HG03066 (cell line): ENCODE data around the gene TRPM2.

Source experiments
- ATAC-seq: cut with Tn5 transposase; IDR thresholded peaks from one replicate; pipeline ENCODE4 v1.9.1; 2021; ENCODE audit warnings: low read depth; ENCODE audit not compliant: unreplicated experiment

Gene TRPM2

DNA sequence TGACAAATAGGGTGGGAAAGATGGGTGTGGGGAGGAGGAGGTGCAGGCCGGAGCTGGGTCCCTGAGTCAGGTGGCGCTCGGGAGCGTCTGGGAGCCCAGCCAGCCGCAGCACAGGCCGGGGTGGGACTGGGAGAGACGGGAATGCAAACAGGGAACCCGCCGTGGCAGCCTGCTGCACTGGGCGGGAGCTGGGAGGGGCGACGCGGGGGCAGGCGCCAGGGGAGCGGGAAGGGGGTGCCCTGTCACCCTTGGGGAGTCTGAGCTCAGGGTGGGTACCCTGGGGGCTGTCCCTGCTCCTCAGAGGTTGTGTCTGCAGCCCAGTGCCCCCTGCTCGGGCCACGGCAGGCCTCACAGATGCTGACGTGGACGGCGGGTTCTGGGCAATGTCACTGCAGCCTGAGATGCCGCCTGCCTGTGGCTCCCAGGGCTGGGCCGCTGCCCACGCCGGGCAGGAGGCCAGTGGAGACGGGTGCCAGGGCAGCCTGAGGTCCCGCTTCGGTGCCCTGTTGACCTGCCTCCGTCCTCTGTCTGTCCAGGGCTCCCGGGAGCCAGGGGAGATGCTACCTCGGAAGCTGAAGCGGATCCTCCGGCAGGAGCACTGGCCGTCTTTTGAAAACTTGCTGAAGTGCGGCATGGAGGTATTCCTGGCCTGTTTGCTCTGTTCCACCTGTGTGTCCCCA lies 85.2 kb downstream of the TRPM2 start:
- no peak for ATAC-seq

- ATAC-seq = no peak
Observed at GRCh38 chr21:44439211-44439600, 85.8 kb downstream of the TRPM2 start.

DNA sequence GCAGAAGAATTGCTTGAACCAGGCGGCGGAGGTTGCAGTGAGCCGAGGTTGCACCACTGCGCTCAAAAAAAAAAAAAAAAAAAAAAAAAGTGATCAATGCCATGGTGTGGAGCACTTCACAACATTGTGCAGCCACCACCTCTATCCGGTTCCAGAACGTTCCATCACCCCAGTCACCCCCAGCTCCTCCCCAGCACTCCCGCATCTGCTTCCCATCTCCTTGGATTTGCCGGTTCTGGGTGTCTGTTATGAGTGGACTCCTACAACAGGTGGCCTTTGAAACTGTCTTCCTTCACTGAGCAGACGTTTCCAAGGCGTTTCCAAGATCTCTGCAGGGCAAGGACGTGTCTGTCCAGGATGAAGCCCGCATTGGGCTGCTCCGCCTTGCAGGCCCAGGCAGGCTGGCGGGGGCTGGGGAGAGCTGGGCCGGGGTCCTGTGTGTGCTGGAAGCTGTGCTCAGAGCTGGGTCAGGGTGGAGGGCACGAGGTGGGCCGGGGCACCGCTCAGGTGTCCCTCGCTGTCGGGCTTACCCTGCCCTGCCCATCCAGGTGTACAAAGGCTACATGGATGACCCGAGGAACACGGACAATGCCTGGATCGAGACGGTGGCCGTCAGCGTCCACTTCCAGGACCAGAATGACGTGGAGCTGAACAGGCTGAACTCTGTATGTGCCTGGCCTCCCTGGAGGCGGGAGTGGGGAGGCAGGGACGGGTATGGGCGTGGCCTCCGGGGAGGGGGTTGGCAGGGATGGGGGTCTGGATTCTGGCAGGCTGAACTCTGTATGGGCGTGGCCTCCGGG lies 87.0 kb downstream of the TRPM2 start:
- no peak for ATAC-seq

- ATAC-seq = no peak
Observed at GRCh38 chr21:44441041-44441400, 87.6 kb downstream of the TRPM2 start.

DNA sequence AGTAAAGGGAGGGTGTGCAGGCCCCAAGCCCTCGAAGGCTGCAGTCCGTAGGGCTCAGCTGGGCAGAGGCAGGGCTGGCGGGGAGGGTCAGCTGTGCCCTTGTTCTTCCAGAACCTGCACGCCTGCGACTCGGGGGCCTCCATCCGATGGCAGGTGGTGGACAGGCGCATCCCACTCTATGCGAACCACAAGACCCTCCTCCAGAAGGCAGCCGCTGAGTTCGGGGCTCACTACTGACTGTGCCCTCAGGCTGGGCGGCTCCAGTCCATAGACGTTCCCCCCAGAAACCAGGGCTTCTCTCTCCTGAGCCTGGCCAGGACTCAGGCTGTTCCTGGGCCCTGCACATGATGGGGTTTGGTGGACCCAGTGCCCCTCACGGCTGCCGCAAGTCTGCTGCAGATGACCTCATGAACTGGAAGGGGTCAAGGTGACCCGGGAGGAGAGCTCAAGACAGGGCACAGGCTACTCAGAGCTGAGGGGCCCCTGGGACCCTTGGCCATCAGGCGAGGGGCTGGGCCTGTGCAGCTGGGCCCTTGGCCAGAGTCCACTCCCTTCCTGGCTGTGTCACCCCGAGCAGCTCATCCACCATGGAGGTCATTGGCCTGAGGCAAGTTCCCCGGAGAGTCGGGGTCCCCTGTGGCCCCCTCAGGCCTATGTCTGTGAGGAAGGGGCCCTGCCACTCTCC lies 88.3 kb downstream of the TRPM2 start:
- ATAC-seq = no peak

GRCh38 chr21:44442266-44443125 lies 89.1 kb downstream of the TRPM2 start:
- no peak for ATAC-seq

DNA sequence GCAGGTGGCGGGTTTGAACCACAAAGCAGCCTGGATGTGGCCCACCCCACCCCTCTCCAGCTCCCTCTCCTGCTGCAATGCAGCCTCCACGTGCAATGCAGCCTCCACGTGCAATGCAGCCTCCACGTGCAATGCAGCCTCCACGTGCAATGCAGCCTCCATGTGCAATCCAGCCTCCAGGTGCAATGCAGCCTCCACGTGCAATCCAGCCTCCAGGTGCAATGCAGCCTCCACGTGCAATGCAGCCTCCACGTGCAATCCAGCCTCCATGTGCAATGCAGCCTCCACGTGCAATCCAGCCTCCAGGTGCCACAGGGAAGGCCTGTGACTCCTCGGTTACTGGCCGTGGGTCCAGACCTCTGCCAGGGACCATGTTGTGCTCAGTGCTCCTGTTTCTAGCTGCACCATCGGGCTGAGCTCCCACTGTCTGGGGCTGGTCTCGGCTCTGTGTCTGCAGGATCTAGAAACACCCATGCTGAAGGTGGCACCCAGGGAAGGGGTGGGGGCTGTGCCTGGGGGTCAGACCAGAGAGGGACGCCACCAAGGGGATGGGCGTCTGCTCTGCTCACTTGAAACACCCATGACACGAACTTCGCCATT lies 90.0 kb downstream of the TRPM2 start:
- ATAC-seq = no peak

DNA sequence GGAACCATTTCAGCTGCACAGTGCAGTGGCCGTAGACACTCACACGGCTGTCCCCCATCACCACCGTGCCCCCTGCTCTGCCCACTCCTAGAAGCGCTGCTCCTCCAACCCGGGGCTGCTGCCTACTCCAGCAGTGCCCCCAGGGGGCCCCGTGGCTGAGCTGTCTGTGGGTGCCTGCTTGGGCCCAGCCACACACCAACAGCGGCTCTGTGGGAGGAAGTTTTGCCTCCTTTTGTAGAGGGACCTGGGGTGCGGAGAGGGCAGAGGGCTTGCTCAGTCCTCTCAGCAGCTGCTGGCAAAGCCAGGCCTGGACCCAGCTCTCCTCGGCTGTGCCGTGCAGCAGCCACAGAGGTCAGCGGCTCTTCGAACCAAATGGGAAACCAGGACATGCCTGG lies 90.5 kb downstream of the TRPM2 start:
- no peak for ATAC-seq

DNA sequence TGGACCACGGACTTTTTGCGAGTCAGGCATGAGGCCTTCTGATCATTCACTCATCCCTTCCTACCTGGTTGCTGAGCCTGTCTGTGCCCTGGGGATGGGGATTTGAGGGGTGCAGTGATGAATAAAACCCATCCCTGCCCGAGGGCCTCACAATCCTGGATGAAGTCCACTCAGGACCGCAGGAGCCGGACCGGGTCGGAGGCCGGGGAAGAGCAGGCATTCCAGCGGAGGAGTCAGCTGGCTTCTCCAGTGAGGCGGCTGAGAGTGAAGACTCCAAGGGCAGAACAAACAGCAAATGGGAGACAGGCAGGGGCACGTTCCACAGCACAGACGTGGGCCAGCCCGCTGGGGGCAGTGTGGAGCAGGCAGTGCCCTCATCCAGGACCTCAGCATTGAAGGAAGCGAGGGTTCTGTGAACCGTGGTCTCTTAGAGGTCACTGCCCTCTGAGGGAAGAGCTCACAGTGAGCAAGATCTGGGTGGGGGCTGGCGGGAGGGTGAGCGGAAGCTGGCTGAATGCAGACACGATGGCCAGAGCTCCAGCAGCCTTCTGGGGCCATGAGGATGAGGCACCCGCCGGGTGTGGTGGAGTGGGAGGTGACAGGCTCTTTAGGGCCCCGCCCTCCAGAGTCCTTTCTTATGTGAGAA lies 91.0 kb downstream of the TRPM2 start:
- ATAC-seq = no peak

DNA sequence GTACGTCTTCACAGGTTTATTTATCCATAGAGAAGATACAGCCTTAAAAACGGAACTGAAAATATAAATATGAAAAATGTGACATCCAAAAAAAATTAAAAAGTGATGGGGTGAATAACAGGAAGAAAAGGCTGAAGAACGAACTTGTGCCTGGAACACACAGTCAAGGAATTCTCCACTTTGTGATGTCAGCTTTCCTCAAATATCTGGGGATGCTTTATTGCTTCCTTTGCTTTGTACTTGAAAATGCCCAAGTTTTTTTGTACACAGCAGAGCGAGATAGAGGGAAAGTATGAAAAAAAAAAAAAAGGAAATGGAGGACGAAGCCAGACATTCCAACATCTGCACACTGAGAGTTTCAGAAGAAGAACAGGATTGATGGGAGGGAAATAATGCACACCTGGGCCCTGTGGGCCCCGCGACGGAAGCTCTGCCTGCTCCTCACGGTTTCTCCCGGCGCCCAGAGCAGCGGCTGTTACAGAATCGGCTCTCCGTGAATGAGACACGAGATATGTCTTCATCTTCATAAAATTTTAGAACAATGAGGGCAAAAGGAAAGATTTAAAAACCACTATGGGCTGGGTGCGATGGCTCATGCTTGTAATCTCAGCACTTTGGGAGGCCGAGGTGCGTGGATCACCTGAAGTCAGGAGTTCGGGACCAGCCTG lies 91.9 kb downstream of the TRPM2 start:
- ATAC-seq = no peak

DNA sequence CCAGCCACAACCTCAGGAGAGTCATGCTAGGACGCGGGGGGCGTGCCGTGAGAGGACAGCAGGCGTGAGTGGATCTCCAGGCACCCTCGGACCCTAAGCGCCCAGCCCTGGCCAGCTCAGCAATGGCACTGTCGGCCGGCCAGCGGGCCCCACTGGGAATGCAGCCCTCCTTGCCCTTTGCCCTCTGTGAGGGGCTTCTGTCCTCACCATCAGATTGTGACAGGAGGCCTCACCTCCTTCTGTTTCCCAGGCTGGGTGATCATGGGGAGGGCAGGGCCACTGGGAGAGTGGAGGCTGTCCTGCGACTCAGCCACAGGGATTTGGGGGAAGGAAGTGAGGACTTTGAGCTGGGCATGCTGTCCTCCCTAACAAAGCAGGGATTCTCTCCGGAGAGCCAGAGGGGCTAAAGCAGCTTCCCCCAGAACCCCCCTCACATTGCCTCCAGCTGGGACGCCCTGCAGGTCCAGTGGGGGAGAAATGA lies 95.3 kb downstream of the TRPM2 start:
- ATAC-seq = no peak

- ATAC-seq = no peak
Observed at GRCh38 chr21:44449473-44450363, 96.3 kb downstream of the TRPM2 start.

DNA sequence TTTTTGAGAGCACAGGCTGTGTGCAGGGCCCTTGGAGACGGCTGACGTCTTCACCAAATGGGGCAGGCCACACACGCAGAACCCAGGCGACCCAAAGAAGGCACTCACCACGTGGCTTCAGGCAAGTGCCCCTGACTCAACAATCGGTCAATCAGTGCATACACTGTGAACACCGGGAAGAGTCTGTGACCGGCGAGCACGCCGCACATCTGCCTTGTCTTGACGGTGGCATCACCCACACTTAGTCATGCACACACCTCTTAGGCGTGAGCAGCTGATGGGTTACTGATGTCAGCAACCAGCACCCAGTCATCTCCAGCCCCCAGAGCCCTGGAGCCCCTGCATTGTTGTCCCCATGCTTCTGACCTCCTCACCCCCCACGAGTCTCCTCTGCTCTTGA lies 97.0 kb downstream of the TRPM2 start:
- no peak for ATAC-seq

GRCh38 chr21:44450999-44451398 lies 97.6 kb downstream of the TRPM2 start:
- no peak for ATAC-seq

DNA sequence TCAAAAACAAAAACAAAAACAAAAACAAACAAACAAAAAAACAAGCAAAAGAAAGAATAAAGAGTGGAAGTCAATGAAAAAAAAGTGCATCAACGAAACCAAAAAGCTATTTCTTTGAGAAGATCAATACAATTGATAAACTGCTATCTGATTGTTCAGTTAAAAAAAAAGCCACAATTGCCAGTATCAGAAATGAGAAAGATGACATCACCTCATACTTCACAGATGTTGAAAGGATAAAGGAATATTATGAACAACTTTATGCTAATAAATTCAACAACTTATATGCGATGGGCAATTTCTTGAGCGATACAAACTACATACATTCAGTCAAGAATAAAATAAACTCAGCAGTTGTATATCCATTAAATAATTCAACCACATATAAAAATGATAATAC lies 99.7 kb downstream of the TRPM2 start:
- no peak for ATAC-seq

GRCh38 chr21:44454058-44454457 lies 100.6 kb downstream of the TRPM2 start:
- ATAC-seq = no peak

GRCh38 chr21:44454747-44455523 lies 101.5 kb downstream of the TRPM2 start, which contains the start of gene LRRC3:
TSS of gene LRRC3 (plus strand) at chr21:44455510. CDS start at chr21:44456645, 1,135 bp downstream.
- ATAC-seq = no peak
